ENCODE measurements around the gene BRCA1.

BRCA1 gene

DNA sequence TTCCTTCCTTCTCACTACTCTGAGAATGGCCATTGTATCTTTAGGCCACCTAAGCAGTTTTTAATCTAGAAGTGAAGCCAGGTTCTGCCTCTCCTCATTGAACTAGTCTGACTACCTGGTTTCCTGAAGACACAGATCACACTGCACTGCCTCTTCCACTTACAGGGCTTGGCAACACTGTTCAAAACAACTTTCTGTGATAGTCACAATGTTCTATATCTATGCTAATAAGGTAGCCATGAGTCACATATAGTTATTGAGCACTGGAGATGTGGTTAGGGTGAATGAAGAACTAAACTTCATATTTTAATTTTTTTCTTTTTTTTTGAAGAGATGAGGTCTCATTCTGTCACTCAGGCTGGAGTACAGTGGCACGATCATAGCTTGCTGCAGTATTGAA, 73.2 kb downstream of the BRCA1 start:
- TF ChIP-seq CTCF (IDR thresholded peaks at IDR 0.05; ENCODE audit: low read depth, low read length): no peak
- H3K4me3 ChIP-seq (replicated peaks in 1 of 2; ENCODE audit: low read depth in 2 of 2, low read length in 2 of 2): no peak overlapping the region
- no peak for DNase-seq (ENCODE audit: low read depth in 2 of 2)

DNA sequence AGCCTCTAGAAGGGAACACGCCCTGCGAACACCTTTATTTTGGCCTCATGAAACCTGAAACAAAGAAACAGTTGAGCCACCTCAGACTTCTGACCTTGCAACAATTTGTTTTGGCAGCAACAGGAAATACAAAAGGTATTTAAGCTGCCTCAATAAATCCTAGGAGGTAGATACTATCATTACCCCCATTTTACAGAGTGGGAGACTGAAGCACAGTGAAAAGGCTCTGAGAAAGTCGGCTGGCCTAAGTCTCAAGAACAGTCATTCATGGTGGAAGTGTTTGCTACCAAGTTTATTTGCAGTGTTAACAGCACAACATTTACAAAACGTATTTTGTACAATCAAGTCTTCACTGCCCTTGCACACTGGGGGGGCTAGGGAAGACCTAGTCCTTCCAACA, 81.1 kb downstream of the BRCA1 start:
- H3K4me3 ChIP-seq (replicated peaks in 1 of 2; ENCODE audit: low read depth in 2 of 2, low read length in 2 of 2): no peak overlapping the region
- no peak for DNase-seq (ENCODE audit: low read depth in 2 of 2)
- no peak for TF ChIP-seq CTCF (IDR thresholded peaks at IDR 0.05; ENCODE audit: low read depth, low read length)

DNA sequence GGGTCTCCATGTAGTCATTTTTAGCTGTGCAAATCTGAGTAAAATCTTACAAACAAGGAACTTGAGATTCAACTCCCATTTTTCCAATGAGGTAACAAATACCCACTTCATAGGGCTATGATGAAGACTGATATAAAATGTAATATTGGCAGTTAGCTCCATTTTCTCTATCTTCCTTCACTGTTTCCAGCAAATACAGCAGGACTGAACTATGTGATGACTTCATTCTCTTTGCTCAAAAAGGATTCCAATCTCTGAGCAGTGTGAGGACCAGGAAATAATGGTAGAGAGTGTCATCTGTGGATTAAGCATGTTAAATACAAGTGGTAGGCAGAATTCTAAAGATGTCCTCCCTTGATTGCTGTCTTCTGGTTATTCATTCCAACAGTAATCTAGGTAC, 81.9 kb downstream of the BRCA1 start:
- no peak for DNase-seq (ENCODE audit: low read depth in 2 of 2)
- no peak for TF ChIP-seq CTCF (IDR thresholded peaks at IDR 0.05; ENCODE audit: low read depth, low read length)
- H3K4me3 ChIP-seq (replicated peaks in 1 of 2; ENCODE audit: low read depth in 2 of 2, low read length in 2 of 2): no peak overlapping the region

DNA sequence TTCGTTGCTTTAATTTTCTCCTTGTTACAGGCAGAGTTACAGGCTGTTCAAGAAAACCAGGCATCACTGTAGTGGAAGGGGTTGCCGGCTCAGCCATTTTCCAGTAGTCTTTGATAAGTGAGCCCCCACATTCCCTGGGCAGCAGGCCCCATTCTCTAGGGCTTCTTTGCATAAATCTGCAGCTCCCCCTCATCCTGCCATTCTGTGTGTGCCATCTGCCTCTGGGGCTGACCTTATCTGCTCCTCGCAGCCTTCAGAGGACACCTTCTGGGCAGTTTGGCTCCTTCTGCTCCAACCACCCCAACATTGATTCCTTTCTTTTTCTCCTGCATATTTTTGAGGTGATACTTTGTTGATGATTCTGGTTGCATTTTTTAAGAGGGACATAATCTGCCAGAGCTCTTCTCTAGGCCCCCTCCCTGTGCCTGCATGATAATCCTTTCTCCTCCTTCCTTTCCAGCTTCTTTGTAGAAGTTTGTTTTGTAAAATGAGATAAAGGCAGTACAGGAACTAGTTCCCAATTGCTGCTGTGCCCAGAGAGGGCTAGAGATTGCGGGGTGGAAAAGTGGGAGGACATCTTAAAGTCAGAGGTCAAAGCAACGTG, 83.0 kb downstream of the BRCA1 start:
- TF ChIP-seq CTCF (IDR thresholded peaks at IDR 0.05; ENCODE audit: low read depth, low read length): no peak
- no peak overlapping the region for H3K4me3 ChIP-seq (replicated peaks in 1 of 2; ENCODE audit: low read depth in 2 of 2, low read length in 2 of 2)
- no peak for DNase-seq (ENCODE audit: low read depth in 2 of 2)

DNA sequence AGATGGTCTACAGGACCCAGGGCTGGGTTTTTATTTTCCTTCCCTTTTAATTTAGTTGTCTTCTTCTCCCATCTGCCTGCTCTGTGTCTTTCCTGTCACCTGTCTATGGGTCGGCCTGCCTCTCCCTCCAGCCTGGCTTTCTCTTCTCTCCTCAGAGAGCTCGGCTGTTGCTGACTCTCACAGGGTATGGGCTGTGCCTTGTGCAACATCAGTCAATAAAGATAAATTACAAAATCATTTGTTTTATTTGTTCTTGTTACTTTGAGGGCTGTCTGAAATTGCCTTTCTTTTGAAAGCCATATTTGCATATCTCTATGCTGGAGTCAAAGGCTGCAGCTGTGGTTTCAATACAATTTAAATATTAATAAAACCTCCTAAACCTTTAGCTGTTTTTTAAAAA, 84.5 kb downstream of the BRCA1 start:
- TF ChIP-seq CTCF (IDR thresholded peaks at IDR 0.05; ENCODE audit: low read depth, low read length): no peak
- no peak overlapping the region for H3K4me3 ChIP-seq (replicated peaks in 1 of 2; ENCODE audit: low read depth in 2 of 2, low read length in 2 of 2)
- no peak for DNase-seq (ENCODE audit: low read depth in 2 of 2)

DNA sequence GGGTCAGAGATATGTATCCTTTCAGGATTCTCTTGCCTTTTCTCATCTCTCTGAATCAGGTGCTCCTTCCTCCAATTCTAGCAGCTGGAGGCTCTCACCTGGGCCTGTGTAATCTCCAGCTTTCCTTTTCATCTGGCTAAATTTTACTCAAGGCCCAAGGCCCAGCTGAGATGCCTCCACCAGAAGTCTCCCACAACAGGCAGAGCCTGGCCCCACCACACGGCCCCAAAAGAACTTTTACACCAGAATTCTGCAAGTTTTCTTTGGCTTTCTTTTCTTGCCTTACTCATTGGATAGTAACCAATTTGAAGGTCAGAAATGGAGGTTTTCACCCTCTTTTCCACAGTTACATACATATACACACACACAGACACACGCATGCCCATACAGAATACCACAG, 85.5 kb downstream of the BRCA1 start:
- no peak overlapping the region for H3K4me3 ChIP-seq (replicated peaks in 1 of 2; ENCODE audit: low read depth in 2 of 2, low read length in 2 of 2)
- no peak for TF ChIP-seq CTCF (IDR thresholded peaks at IDR 0.05; ENCODE audit: low read depth, low read length)
- no peak for DNase-seq (ENCODE audit: low read depth in 2 of 2)

- no peak for TF ChIP-seq CTCF (IDR thresholded peaks at IDR 0.05; ENCODE audit: low read depth, low read length)
- no peak for DNase-seq (ENCODE audit: low read depth in 2 of 2)
- H3K4me3 ChIP-seq (replicated peaks in 1 of 2; ENCODE audit: low read depth in 2 of 2, low read length in 2 of 2): no peak overlapping the region
These were observed 90.3 kb downstream of the BRCA1 start for GRCh38 chr17:43034894-43035293.
